Activated CD4-positive, alpha-beta T cell treated with anti-CD3 and anti-CD28 coated beads, Interleukin-2, amount 50 U/mL, for 24 hours (primary cell): ENCODE data around the gene PPP1R18.
"Not testable (repeated sequence)": the region's sequence is repeated elsewhere in the genome, so short reads cannot be mapped to it uniquely, and the experiment has no call there.

Source experiments
- DNase-seq, 2 donors: peaks; one replicate each; pipeline ENCODE4 v3.0.0-alpha.2; 2020; ENCODE audit warnings: low read depth in 1 of 2, low spot score in 1 of 2

Gene PPP1R18

GRCh38 chr6:30686009-30686907, at the start of gene PPP1R18:
TSS of gene PPP1R18 (minus strand) at chr6:30686645. CDS start at chr6:30686018, 627 bp downstream.
- DNase-seq, result peak; percentile 76 to 83

GRCh38 chr6:30735668-30736314, 49.3 kb upstream of the PPP1R18 start:
- peak in 1 of 2 donors; percentile 31 for DNase-seq

GRCh38 chr6:30732237-30732943, 45.9 kb upstream of the PPP1R18 start:
- DNase-seq, result no peak

GRCh38 chr6:30730601-30731435, 44.4 kb upstream of the PPP1R18 start:
- DNase-seq, result peak; percentile 70 to 78

GRCh38 chr6:30727920-30728553, 41.6 kb upstream of the PPP1R18 start:
- no peak for DNase-seq

GRCh38 chr6:30726506-30727413, 40.3 kb upstream of the PPP1R18 start:
- no peak for DNase-seq

- no peak for DNase-seq
These were observed 39.5 kb upstream of the PPP1R18 start for GRCh38 chr6:30725713-30726505.

- DNase-seq, result no peak
These were observed 38.6 kb upstream of the PPP1R18 start for GRCh38 chr6:30724906-30725667.

GRCh38 chr6:30723843-30724741, 37.6 kb upstream of the PPP1R18 start:
- DNase-seq, result not testable (repeated sequence)

- not testable (repeated sequence) for DNase-seq
These were observed 36.9 kb upstream of the PPP1R18 start for GRCh38 chr6:30723159-30723842.

- DNase-seq, result peak; percentile 81 to 83
These were observed 36.1 kb upstream of the PPP1R18 start for GRCh38 chr6:30722280-30723112.

GRCh38 chr6:30722025-30722279, 35.5 kb upstream of the PPP1R18 start:
- not testable (repeated sequence) for DNase-seq

- DNase-seq, result peak; percentile 94
These were observed 35.0 kb upstream of the PPP1R18 start for GRCh38 chr6:30721198-30722024.

- peak; percentile 43 to 44 for DNase-seq
These were observed 34.3 kb upstream of the PPP1R18 start for GRCh38 chr6:30720738-30721197.
